ENCODE measurements around the gene FBXL4. TPM values are rescaled to one million over a fixed set of nuclear protein-coding genes. Genes with fewer than 3 reads are reported as not detected.

The FBXL4 gene
- total RNA-seq, 4 donors from 2014 or later = 4.9 to 15.1 (median 10.0) TPM

- H3K27me3 ChIP-seq = peaks cover 30 to 80% (median 44%) of the 10 kb centered on the region in 4 donors
- 12 to 40% methylated on average over 1 to 11 of the region's 11 CpGs for WGBS, 2 donors
- DNase-seq = no peak
- H3K27ac ChIP-seq = no peak overlapping the region
- intact Hi-C loops (cut with DNase I) = no loop called here
- H3K9me3 ChIP-seq = no peaks in the 10 kb centered on the region
- H3K4me3 ChIP-seq = peak overlapping the region in 1 of 4 donors; percentile 33
- peaks cover 16 to 40% (median 23%) of the 10 kb centered on the region in 3 donors for H3K4me1 ChIP-seq
- TF ChIP-seq POLR2A (IDR thresholded peaks at IDR 0.05) = no peak
- no peak for TF ChIP-seq CTCF (IDR thresholded peaks at IDR 0.05)
- H3K36me3 ChIP-seq = no peaks in the 10 kb centered on the region
Measured at GRCh38 chr6:98847416-98847778, 100.3 kb downstream of the FBXL4 start.

GRCh38 chr6:98846021-98846380, 101.7 kb downstream of the FBXL4 start:
- H3K27ac ChIP-seq = no peak overlapping the region
- no peaks in the 10 kb centered on the region for H3K36me3 ChIP-seq
- no peaks in the 10 kb centered on the region for H3K9me3 ChIP-seq
- no peak for DNase-seq
- H3K4me1 ChIP-seq = peaks cover 16 to 40% (median 23%) of the 10 kb centered on the region in 3 donors
- 41 to 50% methylated on average over 3 of the region's 3 CpGs for WGBS, 2 donors
- peaks cover 39 to 94% (median 52%) of the 10 kb centered on the region in 4 donors for H3K27me3 ChIP-seq
- H3K4me3 ChIP-seq = no peak overlapping the region
- TF ChIP-seq POLR2A (IDR thresholded peaks at IDR 0.05) (no peak), CTCF (IDR thresholded peaks at IDR 0.05) (no peak)
- intact Hi-C loops (cut with DNase I) = no loop called here

DNA sequence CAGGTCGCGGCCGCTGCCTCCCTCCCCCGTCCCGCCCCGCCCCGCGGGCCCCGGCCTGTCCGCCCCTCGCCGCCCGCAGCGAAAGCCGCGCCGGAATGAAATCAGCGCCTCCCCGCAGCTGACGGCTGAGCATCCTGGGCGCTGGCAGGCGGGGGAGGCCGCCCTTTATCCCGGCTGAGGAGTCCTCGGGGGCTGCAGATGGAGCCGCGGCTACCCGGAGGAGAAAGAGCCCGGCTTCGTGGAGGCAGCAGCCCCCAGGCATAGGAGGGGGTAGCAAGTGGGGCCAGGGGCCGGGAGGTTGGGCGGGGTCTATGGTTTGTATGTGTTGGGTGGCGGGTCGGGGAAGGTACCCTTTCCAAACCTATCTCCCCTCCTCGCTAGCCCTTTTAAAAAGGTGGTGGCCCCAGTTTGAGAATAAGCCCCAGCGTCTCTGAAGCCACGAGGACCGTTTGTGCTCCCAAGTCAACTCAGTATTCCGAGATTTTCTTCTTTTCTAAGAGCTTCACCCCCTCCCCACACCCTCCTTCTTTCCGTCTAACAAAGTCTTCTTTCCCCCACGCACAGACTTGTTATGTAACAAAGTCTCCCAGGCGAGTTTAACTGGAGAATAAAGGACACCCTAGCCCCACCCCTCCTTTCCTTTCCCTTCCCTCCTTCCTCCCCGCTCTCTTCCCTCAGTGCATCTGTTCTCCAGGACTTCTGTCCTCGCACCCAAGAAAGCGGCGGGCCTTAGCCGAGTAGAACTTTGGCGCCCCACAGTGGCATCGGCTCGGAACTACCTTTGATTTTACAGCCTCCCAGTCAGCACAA, 102.3 kb downstream of the FBXL4 start:
- Histone ChIP-seq H3K4me1 (peaks cover 16 to 40% (median 23%) of the 10 kb centered on the region in 3 donors), H3K9me3 (no peaks in the 10 kb centered on the region), H3K27me3 (peaks cover 39 to 100% (median 54%) of the 10 kb centered on the region in 4 donors), H3K36me3 (no peaks in the 10 kb centered on the region), H3K4me3 (peak overlapping the region in 2 of 4 donors; percentile 30 to 57), H3K27ac (no peak overlapping the region)
- peak; percentile 33 to 81 (median 66) for TF ChIP-seq CTCF (IDR thresholded peaks at IDR 0.05)
- no peak for TF ChIP-seq POLR2A (IDR thresholded peaks at IDR 0.05)
- 1% methylated on average over 17 to 22 of the region's 50 CpGs for WGBS, 2 donors
- intact Hi-C loops (cut with DNase I) = no loop called here
- no peak for DNase-seq

DNA sequence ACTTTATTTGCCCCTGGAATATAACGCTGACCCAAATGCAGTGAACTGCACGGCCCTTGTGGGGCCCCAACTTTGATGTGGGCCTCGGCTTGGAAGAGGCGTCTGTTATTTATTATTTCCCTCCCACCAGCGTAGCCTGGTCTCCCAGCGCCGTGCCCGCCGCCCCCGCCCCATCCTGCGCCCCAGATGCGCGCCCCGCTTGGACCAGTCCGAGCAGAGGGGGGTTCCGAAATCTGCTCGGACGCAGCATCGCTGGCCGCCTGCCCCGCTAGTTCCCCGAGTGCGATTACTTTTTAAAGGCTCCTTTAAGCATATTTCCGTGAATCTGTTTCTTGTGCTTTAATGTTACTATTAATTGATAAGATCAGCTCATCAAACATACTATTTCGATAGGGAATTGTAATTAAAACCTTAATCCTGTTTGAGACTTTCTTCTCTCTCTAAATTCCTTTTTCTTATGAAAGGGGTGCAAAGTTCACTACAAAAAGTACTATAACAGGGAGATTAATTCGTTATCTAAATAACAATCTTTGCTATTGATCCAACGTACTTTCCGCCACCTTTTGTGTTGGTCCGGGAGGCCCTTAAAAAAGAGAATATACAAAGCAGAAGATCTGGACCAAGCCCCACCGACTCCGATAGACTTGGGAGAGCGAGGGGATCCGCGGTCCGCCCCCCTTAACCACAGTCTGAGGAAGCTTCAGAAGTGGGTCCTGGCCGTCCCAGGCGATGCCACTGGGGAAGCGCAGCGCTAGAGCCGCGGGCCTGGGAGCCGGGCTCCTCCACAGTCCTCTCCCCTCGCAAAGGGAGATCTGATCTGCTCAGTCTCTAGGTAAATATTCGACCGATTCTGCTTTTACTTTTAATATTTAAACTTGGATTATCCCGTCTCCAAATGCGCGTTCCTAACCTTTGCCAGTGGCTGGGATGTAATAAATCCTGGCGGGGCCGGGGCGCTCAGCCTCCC, 103.2 kb downstream of the FBXL4 start:
- peaks cover 39 to 100% (median 60%) of the 10 kb centered on the region in 4 donors for H3K27me3 ChIP-seq
- H3K27ac ChIP-seq = no peak overlapping the region
- peaks cover 16 to 40% (median 23%) of the 10 kb centered on the region in 3 donors for H3K4me1 ChIP-seq
- no peaks in the 10 kb centered on the region for H3K36me3 ChIP-seq
- no peak for TF ChIP-seq CTCF (IDR thresholded peaks at IDR 0.05)
- TF ChIP-seq POLR2A (IDR thresholded peaks at IDR 0.05) = no peak
- no peak for DNase-seq
- WGBS, 2 donors = 11 to 16% methylated on average over 31 to 40 of the region's 51 CpGs
- peak overlapping the region in 2 of 4 donors; percentile 30 to 57 for H3K4me3 ChIP-seq
- H3K9me3 ChIP-seq = no peaks in the 10 kb centered on the region
- intact Hi-C loops (cut with DNase I) = no loop called here

All from esophagus squamous epithelium (tissue), 5 donors.